Lung (tissue), 12 donors: ENCODE measurements around the gene PHACTR1. TPM values are rescaled to one million over a fixed set of nuclear protein-coding genes. Genes with fewer than 3 reads are reported as not detected.

Experiments used
- ATAC-seq: fragments of 200-7000 bp; cut with Tn5 transposase; one replicate; pipeline ENCODE4 v1.9.1; 2020; ENCODE audit warnings: moderate number of reproducible peaks; ENCODE audit not compliant: insufficient read depth, low FRiP score
- DNase-seq, 3 donors: peaks; one replicate each; pipeline ENCODE4 v3.0.0-alpha.2; 2013 to 2017
- H3K27ac ChIP-seq, 2 donors: one replicate each; pipeline ENCODE4 v1.5.1; 2013; ENCODE audit warnings: mild to moderate bottlenecking in 2 of 2, moderate library complexity in 2 of 2, control low read depth in 1 of 2, inconsistent platforms in 1 of 2, low read depth in 1 of 2, low read length in 1 of 2
- H3K27me3 ChIP-seq, 3 donors: one replicate each; pipeline ENCODE4 v1.5.1; 2013; ENCODE audit warnings: low read length in 2 of 3; ENCODE audit not compliant: control insufficient read depth in 3 of 3, insufficient read depth in 3 of 3
- H3K36me3 ChIP-seq, 4 donors: one replicate each; pipeline ENCODE4 v1.5.1; 2013; ENCODE audit warnings: low read length in 4 of 4, mild to moderate bottlenecking in 1 of 4, moderate library complexity in 1 of 4; ENCODE audit not compliant: control insufficient read depth in 4 of 4, insufficient read depth in 4 of 4
- H3K4me1 ChIP-seq, 5 donors: one replicate each; pipeline ENCODE4 v1.5.1; 2013; ENCODE audit warnings: low read length in 5 of 5, mild to moderate bottlenecking in 2 of 5, moderate library complexity in 1 of 5; ENCODE audit not compliant: control insufficient read depth in 5 of 5, insufficient read depth in 5 of 5
- H3K4me3 ChIP-seq: one replicate; pipeline ENCODE4 v1.5.1; 2013; ENCODE audit warnings: mild to moderate bottlenecking, control low read depth, moderate library complexity
- H3K9ac ChIP-seq, 2 donors: one replicate each; pipeline ENCODE4 v1.5.1; 2013; ENCODE audit warnings: low read length in 2 of 2, control low read depth in 1 of 2; ENCODE audit not compliant: insufficient read depth in 1 of 2
- H3K9me3 ChIP-seq, 4 donors: one replicate each; pipeline ENCODE4 v1.5.1; 2013; ENCODE audit warnings: low read length in 3 of 4, mild to moderate bottlenecking in 1 of 4, moderate library complexity in 1 of 4; ENCODE audit not compliant: control insufficient read depth in 4 of 4, insufficient read depth in 3 of 4
- CTCF ChIP-seq: IDR thresholded peaks from 2 replicates; pipeline ENCODE4 v1.5.1; 2012; ENCODE audit warnings: mild to moderate bottlenecking; ENCODE audit errors: control extremely low read depth, extremely low read depth
- WGBS, 2 donors: extraction: QIAGEN DNeasy Blood & Tissue Kit; methylation state at CpG; one replicate each; pipeline ENCODE4 v1.1.7; 2013; 5-methylcytosine and 5-hydroxymethylcytosine counted together
- polyA plus RNA-seq, 2 donors: library from polyadenylated mRNA; stranded (reverse); fragments of 200-250 nt; gene quantifications; one replicate each; pipeline ENCODE4 v1.2.1, GENCODE V29; 2013
- total RNA-seq, 2 donors: library from RNA; depleted of rRNA in 1 of 2; stranded (reverse); fragments of >200 nt in 1 of 2; gene quantifications; one replicate each; pipeline ENCODE4 v1.2.1, GENCODE V29; 2014 to 2021
- donor health status: control.
- donor health status: control.
- donor health status: Bipolar disorder and iron deficiency.
- donor health status: healthy.
- donor health status: DM: yes; HTN: yes; CAD: no.

Gene PHACTR1
- total and polyA plus RNA-seq, 4 donors = 16.3 to 58.8 (median 41.9) TPM

GRCh38 chr6:12845224-12846004 lies 128.8 kb downstream of the PHACTR1 start:
- no peak for TF ChIP-seq CTCF
- no peak overlapping the region for H3K27ac ChIP-seq
- no peaks in the 10 kb centered on the region for H3K36me3 ChIP-seq
- H3K9ac ChIP-seq = no peak overlapping the region
- DNase-seq (no peak), ATAC-seq (no peak)
- no peaks in the 10 kb centered on the region for H3K9me3 ChIP-seq
- no peak overlapping the region for H3K4me3 ChIP-seq
- no peaks in the 10 kb centered on the region for H3K4me1 ChIP-seq
- WGBS, 2 donors = 62 to 78% methylated on average over 10 of the region's 10 CpGs
- no peaks in the 10 kb centered on the region for H3K27me3 ChIP-seq

GRCh38 chr6:12848964-12849808 lies 132.6 kb downstream of the PHACTR1 start:
- Histone ChIP-seq H3K27me3 (no peaks in the 10 kb centered on the region), H3K9me3 (no peaks in the 10 kb centered on the region), H3K9ac (no peak overlapping the region), H3K36me3 (no peaks in the 10 kb centered on the region), H3K27ac (no peak overlapping the region), H3K4me3 (no peak overlapping the region), H3K4me1 (no peaks in the 10 kb centered on the region)
- no peak for ATAC-seq
- no peak for DNase-seq
- TF ChIP-seq CTCF = no peak
- 83 to 91% methylated on average over 13 of the region's 13 CpGs for WGBS, 2 donors

- H3K27me3 ChIP-seq = no peaks in the 10 kb centered on the region
- DNase-seq (no peak), ATAC-seq (no peak)
- TF ChIP-seq CTCF = no peak
- no peaks in the 10 kb centered on the region for H3K4me1 ChIP-seq
- H3K9me3 ChIP-seq = no peaks in the 10 kb centered on the region
- H3K9ac ChIP-seq = no peak overlapping the region
- no peak overlapping the region for H3K4me3 ChIP-seq
- H3K27ac ChIP-seq = no peak overlapping the region
- 91 to 96% methylated on average over 1 of the region's 1 CpG for WGBS, 2 donors
- no peaks in the 10 kb centered on the region for H3K36me3 ChIP-seq
Observed at GRCh38 chr6:12849809-12850198, 133.2 kb downstream of the PHACTR1 start.
